Keratinocyte (primary cell): ENCODE measurements around the gene MAD1L1. TPM values are rescaled to one million over a fixed set of nuclear protein-coding genes. Genes with fewer than 3 reads are reported as not detected.
"Not testable (repeated sequence)": the region's sequence is repeated elsewhere in the genome, so short reads cannot be mapped to it uniquely, and the experiment has no call there.

ENCODE experiments used
- DNase-seq: peaks from one replicate; pipeline ENCODE4 v3.0.0-alpha.2; 2011; ENCODE audit warnings: low read depth, missing footprints, low spot score
- FAIRE-seq: peaks from 2 replicates; lab custom pipeline; 2011; peaks lifted over from hg19 to GRCh38; lab: Jason Lieb, UNC
- H2AFZ ChIP-seq: 2 replicates; pipeline ENCODE4 v1.6.0; 2012; ENCODE audit warnings: low read length, control low read depth, inconsistent platforms; ENCODE audit not compliant: control insufficient read depth
- H3K27ac ChIP-seq: 2 replicates; pipeline ENCODE4 v1.5.1; 2011; ENCODE audit warnings: low read length; ENCODE audit not compliant: control insufficient read depth, insufficient read depth
- H3K27me3 ChIP-seq: 3 replicates; pipeline ENCODE4 v1.6.0; 2011; ENCODE audit warnings: low read length; ENCODE audit not compliant: control insufficient read depth, insufficient read depth; ENCODE audit errors: extremely low read depth
- H3K36me3 ChIP-seq, 2 experiments: 2 replicates in 1 of 2; 3 replicates in 1 of 2; pipeline ENCODE4 v1.5.1; 2011; ENCODE audit warnings: low read length in 2 of 2, mild to moderate bottlenecking in 1 of 2; ENCODE audit not compliant: control insufficient read depth in 2 of 2, insufficient read depth in 2 of 2; ENCODE audit errors: extremely low read depth in 1 of 2
- H3K4me1 ChIP-seq: 3 replicates; pipeline ENCODE4 v1.5.1; 2011; ENCODE audit warnings: low read length; ENCODE audit not compliant: control insufficient read depth, insufficient read depth; ENCODE audit errors: extremely low read depth
- H3K4me2 ChIP-seq: 3 replicates; pipeline ENCODE4 v1.6.0; 2011; ENCODE audit warnings: low read depth, low read length; ENCODE audit not compliant: control insufficient read depth, insufficient read depth; ENCODE audit errors: extremely low read depth
- H3K4me3 ChIP-seq, 3 experiments: fragments of 200-600 bp in 1 of 3; sonication (generic) in 1 of 3; 2 replicates in 2 of 3; 3 replicates in 1 of 3; pipeline ENCODE4 v1.5.1; 2011 to 2016; ENCODE audit warnings: low read length in 3 of 3, mild to moderate bottlenecking in 3 of 3, control low read depth in 2 of 3, inconsistent platforms in 1 of 3, low read depth in 1 of 3, mixed read lengths in 1 of 3, mixed run types in 1 of 3, moderate library complexity in 1 of 3; ENCODE audit not compliant: control insufficient read depth in 2 of 3, insufficient read depth in 2 of 3; ENCODE audit errors: extremely low read depth in 1 of 3
- H3K79me2 ChIP-seq: 2 replicates; pipeline ENCODE4 v1.6.0; 2012; ENCODE audit warnings: low read length; ENCODE audit not compliant: control insufficient read depth, insufficient read depth
- H3K9ac ChIP-seq: 3 replicates; pipeline ENCODE4 v1.6.0; 2011; ENCODE audit warnings: low read length; ENCODE audit not compliant: control insufficient read depth, insufficient read depth; ENCODE audit errors: extremely low read depth
- H3K9me1 ChIP-seq: 3 replicates; pipeline ENCODE4 v1.6.0; 2011; ENCODE audit warnings: low read length; ENCODE audit not compliant: control insufficient read depth, insufficient read depth; ENCODE audit errors: extremely low read depth
- H3K9me3 ChIP-seq: 2 replicates; pipeline ENCODE4 v1.5.1; 2012; ENCODE audit warnings: low read depth, low read length; ENCODE audit not compliant: control insufficient read depth
- H4K20me1 ChIP-seq: 3 replicates; pipeline ENCODE4 v1.6.0; 2011; ENCODE audit warnings: low read length; ENCODE audit not compliant: control insufficient read depth, insufficient read depth; ENCODE audit errors: extremely low read depth
- CTCF ChIP-seq, 3 experiments: IDR thresholded peaks in 1 of 3; conservative IDR thresholded peaks in 1 of 3; optimal IDR thresholded peaks in 1 of 3; 2 replicates in 2 of 3; 3 replicates in 1 of 3; pipeline versions ENCODE3 to v1.5.1; 2011; ENCODE audit warnings: low read length in 3 of 3, mild to moderate bottlenecking in 3 of 3, moderate library complexity in 2 of 3, control low read depth in 1 of 3, inconsistent platforms in 1 of 3; ENCODE audit not compliant: insufficient read depth in 2 of 3; ENCODE audit errors: extremely low read depth in 1 of 3
- EZH2 ChIP-seq: IDR thresholded peaks from one replicate; pipeline ENCODE4 v1.6.1; 2012; ENCODE audit warnings: inconsistent platforms, mild to moderate bottlenecking, low read length, moderate library complexity
- dilution Hi-C: fragments of 300-500 bp; cut with MboI; formaldehyde crosslinking; loops from one replicate; pipeline ENCODE4 v1.7.0; 2020; ENCODE audit warnings: low sequenced_read_pairs; ENCODE audit not compliant: extremely low pct_ligation_motif_present
- polyA plus RNA-seq, 5 experiments: library from polyadenylated mRNA; depleted of rRNA in 3 of 5; stranded (reverse) in 3 of 5; stranded (forward) in 1 of 5; unstranded in 1 of 5; fragments of >200 nt; gene quantifications; 1 replicate in 1 of 5; 2 replicates in 3 of 5; 3 replicates in 1 of 5; pipeline versions ENCODE4 v1.2.1 to v1.2.3, GENCODE V29; 2011 to 2012; ENCODE audit warnings: missing spikeins in 2 of 5, low read depth in 1 of 5, low replicate concordance in 1 of 5

Gene MAD1L1
- polyA plus RNA-seq, 1 donor (not counting 4 experiments of a cell fraction or from before 2014, with no cell fraction given) = 18.0 TPM

DNA sequence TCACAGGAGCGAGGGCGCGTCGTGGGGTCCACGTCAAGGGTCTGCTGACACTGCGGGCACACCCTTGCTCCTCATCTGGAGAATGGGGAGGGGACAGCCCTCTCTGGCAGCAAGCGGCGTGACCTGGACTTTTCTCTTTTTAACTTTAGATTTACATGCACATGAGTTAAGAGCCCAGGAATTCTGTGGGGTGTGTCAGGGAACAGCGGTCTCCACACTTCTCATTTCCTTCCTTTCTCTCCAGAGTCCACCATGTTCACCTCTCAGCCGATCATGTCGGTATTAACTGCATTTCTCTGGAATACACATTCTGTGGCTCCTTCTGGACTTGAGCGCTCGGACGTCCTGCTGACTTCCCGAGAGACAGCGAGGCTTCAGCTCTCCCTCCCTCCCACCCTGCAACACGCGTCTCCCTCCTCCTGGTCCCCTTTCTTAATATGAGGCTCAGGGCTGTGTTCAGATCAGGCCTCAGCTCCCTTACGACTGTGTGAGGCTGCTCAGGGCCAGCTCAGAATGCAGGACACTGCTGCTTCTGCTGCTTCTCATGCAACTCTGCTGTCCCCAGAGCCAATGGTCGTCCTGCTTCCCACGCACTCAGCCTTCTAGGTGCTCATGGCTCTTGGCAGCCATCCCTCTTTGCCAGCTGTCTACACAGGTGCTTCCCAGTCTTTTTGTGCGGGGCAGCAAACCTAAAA is 301.3 kb downstream of the MAD1L1 start:
- H3K4me2 ChIP-seq = no peak overlapping the region
- no peak overlapping the region for H3K4me3 ChIP-seq
- TF ChIP-seq EZH2 (no peak), CTCF (optimal IDR thresholded peaks at IDR 0.05 in 1 of 3, IDR thresholded peaks at IDR 0.05 in 1 of 3, conservative IDR thresholded peaks at IDR 0.05 in 1 of 3; ENCODE audit: extremely low read depth in 1 of 3, insufficient read depth in 2 of 3, low read length in 3 of 3) (no peak)
- H2AFZ ChIP-seq = no peak overlapping the region
- no peak overlapping the region for H3K27ac ChIP-seq
- no peak for DNase-seq
- H4K20me1 ChIP-seq = no peaks in the 10 kb centered on the region
- no peak overlapping the region for H3K9ac ChIP-seq
- no peaks in the 10 kb centered on the region for H3K4me1 ChIP-seq
- no peaks in the 10 kb centered on the region for H3K27me3 ChIP-seq
- H3K36me3 ChIP-seq = peaks cover 0 to 1% of the 10 kb centered on the region in 2 experiments
- H3K9me1 ChIP-seq = peaks cover 2% of the 10 kb centered on the region
- H3K9me3 ChIP-seq = no peaks in the 10 kb centered on the region
- H3K79me2 ChIP-seq = no peaks in the 10 kb centered on the region
- dilution Hi-C loops = no loop called here
- no peak for FAIRE-seq

DNA sequence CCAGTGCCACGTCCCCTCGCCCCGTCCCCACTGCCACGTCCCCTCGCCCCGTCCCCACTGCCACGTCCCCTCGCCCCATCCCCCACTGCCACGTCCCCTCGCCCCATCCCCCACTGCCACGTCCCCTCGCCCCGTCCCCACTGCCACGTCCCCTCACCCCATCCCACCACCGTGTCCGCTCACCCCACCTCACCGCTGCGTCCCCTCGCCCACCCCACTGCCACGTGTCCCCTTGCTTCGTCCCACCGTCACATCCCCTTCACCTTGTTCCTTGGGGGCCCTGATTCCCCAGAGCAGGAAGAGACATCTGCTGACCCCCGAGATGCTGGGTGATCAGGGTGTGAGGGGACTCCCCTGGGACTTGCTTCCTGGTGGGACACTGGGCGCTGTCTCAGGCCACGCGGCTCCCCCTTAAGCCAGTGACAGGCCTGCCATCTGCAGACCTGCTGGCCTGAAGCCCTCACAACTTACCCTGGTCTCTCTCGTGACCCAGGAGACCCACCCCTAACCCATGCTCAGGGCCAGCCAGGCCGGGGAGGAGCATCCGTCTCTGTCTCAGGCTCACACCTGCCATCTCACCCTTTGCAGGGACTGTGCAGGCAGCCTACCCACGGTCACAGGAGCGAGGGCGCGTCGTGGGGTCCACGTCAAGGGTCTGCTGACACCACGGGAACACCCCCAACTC is 302.2 kb downstream of the MAD1L1 start:
- H3K9ac ChIP-seq = no peak overlapping the region
- H3K4me1 ChIP-seq = no peaks in the 10 kb centered on the region
- no peak overlapping the region for H2AFZ ChIP-seq
- H3K36me3 ChIP-seq = peaks cover 0 to 1% of the 10 kb centered on the region in 2 experiments
- DNase-seq = no peak
- H3K79me2 ChIP-seq = no peaks in the 10 kb centered on the region
- no peak overlapping the region for H3K4me2 ChIP-seq
- no peaks in the 10 kb centered on the region for H3K9me3 ChIP-seq
- no peak overlapping the region for H3K4me3 ChIP-seq
- FAIRE-seq = no peak
- dilution Hi-C loops = no loop called here
- no peaks in the 10 kb centered on the region for H3K27me3 ChIP-seq
- peaks cover 2% of the 10 kb centered on the region for H3K9me1 ChIP-seq
- TF ChIP-seq CTCF (optimal IDR thresholded peaks at IDR 0.05 in 1 of 3, IDR thresholded peaks at IDR 0.05 in 1 of 3, conservative IDR thresholded peaks at IDR 0.05 in 1 of 3; ENCODE audit: extremely low read depth in 1 of 3, insufficient read depth in 2 of 3, low read length in 3 of 3) (no peak), EZH2 (no peak)
- no peaks in the 10 kb centered on the region for H4K20me1 ChIP-seq
- no peak overlapping the region for H3K27ac ChIP-seq

- FAIRE-seq, H3K4me2 ChIP-seq, H3K27me3 ChIP-seq, H3K27ac ChIP-seq, dilution Hi-C loops, H3K36me3 ChIP-seq, H3K9ac ChIP-seq, H3K4me3 ChIP-seq, H3K4me1 ChIP-seq, H4K20me1 ChIP-seq, H3K9me3 ChIP-seq, H3K79me2 ChIP-seq, H3K9me1 ChIP-seq, H2AFZ ChIP-seq, DNase-seq: not testable (repeated sequence)
Observed at GRCh38 chr7:1929349-1929925, 303.3 kb downstream of the MAD1L1 start.
